GM12892 (cell line): Measurements from ENCODE around the gene ANKHD1.

Experiments
- DNase-seq: peaks from one replicate; pipeline ENCODE4 v3.0.0; 2011; ENCODE audit not compliant: insufficient read length
- FAIRE-seq: peaks from 2 replicates; lab custom pipeline; 2011; peaks lifted over from hg19 to GRCh38; lab: Jason Lieb, UNC
- POLR2A ChIP-seq: IDR thresholded peaks from 2 replicates; pipeline ENCODE4 v1.6.1; 2011; ENCODE audit warnings: low read depth, low read length, control low read depth
- POLR2AphosphoS5 ChIP-seq: IDR thresholded peaks from 2 replicates; pipeline ENCODE4 v1.6.1; 2011; ENCODE audit warnings: low read depth, low read length, control low read depth
- TAF1 ChIP-seq: IDR thresholded peaks from 2 replicates; pipeline ENCODE4 v1.6.1; 2011; ENCODE audit warnings: low read depth, mild to moderate bottlenecking, control low read depth, low read length, borderline replicate concordance

ANKHD1 gene

DNA sequence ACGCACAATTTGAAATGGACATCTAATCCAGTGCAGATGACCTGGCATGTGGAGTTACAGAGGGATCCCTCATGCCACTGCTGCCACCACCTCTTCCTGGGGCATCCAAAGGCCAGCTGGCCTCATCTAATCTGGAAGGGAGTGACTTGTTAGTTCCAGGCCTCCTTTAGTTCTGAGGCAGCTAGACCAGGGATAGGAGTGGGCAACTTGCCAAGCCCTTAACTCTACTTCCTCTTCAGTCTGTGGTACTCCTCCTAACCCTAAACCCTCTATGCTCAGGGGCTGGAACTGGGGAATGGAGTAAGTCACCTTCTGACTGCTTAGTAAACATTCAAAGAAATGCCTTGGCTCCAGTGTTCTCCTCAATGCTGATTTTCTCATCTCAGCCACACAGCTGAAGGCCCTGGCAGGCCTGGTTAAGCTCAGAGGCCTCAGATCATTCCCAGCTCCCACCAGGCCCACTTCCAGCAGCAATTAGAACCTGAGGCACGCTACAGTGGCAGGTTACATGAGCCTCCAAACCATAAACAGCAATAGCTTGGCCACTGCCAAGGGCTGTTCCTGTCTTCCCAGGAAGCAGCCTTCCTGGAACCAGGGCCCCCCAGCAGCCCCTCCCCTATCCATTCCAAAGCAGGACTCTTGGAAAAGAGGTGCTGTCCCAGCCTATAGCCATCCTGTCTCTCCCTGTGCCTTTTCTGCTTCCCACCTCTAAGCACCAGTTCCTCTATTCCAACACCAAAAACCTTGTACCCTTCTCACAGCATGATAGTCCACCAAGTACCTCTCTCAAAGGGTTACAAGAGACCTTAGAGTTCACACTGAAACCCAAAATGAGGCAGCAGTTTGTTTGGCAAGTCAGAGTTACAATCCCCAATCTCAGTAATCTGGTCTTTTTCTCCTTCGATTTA is 147.9 kb downstream of the ANKHD1 start:
- FAIRE-seq = no peak
- DNase-seq = no peak
- peak; percentile 55; the same call in 1 of the 2 replicates for TF ChIP-seq POLR2A
- no peak for TF ChIP-seq TAF1
- TF ChIP-seq POLR2AphosphoS5 = no peak; the same call in 1 of the 2 replicates

DNA sequence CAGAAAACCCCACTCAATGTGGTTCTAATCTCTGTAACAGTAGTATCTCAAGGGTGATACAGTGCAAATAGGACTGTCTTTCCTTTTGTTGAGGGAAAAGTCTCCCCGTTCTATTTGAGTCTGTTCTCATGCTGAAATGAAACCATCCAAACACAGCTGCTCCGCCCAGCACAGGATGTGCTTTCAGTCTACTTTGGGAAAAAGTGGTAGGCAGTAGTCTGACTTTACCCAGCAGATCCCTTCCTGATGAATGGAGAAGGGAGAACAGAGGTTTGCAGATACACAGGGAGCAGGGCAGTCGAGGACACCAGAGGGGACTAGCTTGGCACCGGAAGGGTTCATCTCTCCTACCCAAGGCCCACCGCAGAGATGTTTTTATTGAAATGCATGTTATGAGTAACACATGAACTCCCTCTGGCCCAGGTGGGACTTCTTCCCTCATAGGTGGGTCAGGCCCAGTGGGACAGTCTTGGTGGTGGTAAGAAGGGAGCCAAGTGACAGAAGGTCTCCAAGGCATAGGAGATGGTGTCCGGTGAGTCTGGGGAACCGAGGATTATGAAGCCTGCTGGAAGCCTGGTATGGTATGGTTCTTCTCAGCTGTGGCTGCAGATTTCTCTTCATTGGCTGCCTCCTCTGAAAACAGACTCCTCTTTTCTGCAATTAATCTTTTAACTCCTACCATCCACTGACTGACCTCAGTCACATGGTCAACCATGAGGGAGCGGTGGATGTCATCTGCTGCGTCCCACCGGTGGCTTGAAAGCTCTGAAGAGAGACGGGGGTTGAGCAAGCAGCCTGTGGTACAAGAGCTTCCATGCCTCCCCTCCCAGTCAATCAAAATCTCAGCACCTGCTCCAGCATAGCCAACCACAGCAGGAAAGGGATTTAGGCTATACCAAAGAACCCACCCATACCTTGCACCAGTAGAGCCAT is 148.8 kb downstream of the ANKHD1 start:
- FAIRE-seq (no peak), DNase-seq (no peak)
- TF ChIP-seq POLR2A = no peak
- no peak for TF ChIP-seq TAF1
- TF ChIP-seq POLR2AphosphoS5 = no peak; the same call in 1 of the 2 replicates

DNA sequence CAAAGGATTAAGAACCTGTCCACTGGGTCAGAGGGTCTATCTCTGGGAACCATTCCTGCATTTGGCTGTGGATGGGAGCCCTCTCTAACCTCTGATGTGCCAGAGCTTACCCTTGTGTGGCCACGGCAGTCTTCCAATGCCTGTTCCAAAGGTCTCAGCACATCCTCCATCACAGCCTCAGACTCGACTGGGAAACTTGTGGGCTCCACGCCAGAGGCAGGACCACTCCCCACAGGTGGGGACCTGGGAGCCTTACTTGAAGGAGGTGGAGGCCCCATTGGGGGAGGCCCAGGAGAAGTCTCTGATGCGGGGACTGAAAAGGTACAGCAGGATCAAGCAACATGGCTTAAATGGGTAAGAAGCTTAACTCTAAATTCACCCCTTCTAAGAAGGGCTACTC is 150.2 kb downstream of the ANKHD1 start:
- no peak for FAIRE-seq
- no peak for DNase-seq
- no peak for TF ChIP-seq POLR2AphosphoS5
- TF ChIP-seq TAF1 = no peak
- TF ChIP-seq POLR2A = no peak

DNA sequence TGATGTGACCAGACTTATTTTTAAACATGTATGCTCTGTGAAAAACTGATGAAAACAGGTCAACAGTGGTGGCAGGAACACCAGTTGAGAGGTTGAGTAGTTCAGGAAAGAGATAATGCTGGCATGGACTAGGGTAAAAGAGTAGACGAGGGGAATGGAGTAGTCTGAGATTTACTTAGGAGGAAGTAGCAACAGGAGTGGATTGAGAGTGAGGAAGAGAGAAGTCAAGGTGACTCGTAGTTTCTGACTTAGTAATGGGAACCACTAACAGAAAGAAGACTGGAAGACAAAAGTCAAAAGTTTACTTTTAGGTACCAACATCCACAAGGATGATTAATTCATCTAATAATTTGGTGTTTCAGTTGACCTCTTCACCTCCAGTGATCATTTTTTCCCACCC is 152.0 kb downstream of the ANKHD1 start:
- FAIRE-seq = peak; percentile 5
- no peak for TF ChIP-seq TAF1
- TF ChIP-seq POLR2A = no peak
- TF ChIP-seq POLR2AphosphoS5 = no peak
- DNase-seq = no peak

DNA sequence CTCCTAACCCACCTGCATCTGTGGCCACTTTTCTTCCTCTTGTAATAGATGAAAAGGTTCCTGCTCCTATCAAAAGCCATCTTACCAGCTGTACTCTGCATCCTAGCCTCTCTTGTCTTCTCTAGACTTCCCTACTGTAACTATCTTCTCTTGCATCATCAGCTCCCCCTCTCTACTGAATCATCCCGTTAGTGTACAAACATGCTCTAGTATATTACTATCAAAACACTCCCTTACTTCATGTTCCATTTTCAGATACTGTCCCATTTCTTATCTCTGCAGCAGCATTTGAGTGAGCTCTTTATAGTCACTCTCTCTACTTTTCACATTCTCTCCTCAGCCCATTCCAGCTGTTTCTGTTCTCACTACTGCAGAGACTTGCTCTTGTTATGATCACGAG is 152.8 kb downstream of the ANKHD1 start:
- DNase-seq (no peak), FAIRE-seq (no peak)
- TF ChIP-seq POLR2A = peak; percentile 14; the same call in 1 of the 2 replicates
- peak; percentile 68; the same call in 1 of the 2 replicates for TF ChIP-seq POLR2AphosphoS5
- TF ChIP-seq TAF1 = no peak

DNA sequence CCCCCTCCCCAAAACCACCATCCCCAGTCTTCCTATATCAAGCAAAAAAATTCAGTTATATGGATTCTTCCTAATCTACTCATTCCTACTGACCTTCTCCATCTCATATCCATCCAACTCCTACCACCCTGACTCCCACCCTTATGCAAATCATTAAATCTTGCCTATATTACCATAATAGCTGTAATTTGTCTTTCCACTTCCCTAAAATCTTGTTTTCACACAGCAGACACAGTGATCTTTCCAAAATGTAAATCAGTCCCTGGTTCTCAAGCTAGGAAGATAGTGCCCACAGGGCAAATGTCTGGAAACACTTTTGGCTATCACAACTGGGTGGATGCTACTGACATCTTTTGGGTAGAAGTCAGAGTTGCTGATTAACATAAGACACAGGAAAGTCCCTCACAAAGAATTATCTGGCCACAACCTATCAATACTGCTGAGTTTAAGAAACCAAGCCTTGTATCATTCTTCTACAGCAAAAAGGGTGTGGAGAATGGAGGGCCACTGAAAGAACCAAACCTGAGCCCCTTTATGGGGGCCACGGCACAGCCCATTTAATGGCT is 154.2 kb downstream of the ANKHD1 start:
- FAIRE-seq = peak; percentile 48
- DNase-seq = no peak

DNA sequence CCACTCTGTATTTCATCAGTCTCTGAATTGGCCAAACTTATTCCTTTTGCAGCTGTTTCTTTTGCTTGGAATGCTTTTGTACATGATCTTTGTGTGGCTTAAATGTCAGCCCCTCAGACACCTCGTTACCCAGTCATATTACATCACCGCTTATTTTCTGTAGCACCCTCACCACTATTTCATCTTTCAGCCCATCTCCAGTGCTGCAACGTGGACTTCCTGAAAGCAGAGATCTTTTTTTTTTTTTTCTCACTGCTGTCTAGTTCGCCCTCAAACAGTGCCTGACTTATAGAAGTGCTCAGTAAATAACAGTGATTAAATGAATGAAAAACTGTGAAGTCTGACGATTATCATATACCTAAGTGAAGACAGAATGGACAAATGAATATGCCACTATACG is 154.8 kb downstream of the ANKHD1 start:
- TF ChIP-seq POLR2AphosphoS5 = no peak
- TF ChIP-seq POLR2A = no peak
- TF ChIP-seq TAF1 = no peak
- no peak for FAIRE-seq
- DNase-seq = no peak

More for the DNA sequence above, 154.2 kb downstream of the ANKHD1 start:
- no peak for TF ChIP-seq POLR2A
- TF ChIP-seq TAF1 = no peak
- no peak for TF ChIP-seq POLR2AphosphoS5

DNA sequence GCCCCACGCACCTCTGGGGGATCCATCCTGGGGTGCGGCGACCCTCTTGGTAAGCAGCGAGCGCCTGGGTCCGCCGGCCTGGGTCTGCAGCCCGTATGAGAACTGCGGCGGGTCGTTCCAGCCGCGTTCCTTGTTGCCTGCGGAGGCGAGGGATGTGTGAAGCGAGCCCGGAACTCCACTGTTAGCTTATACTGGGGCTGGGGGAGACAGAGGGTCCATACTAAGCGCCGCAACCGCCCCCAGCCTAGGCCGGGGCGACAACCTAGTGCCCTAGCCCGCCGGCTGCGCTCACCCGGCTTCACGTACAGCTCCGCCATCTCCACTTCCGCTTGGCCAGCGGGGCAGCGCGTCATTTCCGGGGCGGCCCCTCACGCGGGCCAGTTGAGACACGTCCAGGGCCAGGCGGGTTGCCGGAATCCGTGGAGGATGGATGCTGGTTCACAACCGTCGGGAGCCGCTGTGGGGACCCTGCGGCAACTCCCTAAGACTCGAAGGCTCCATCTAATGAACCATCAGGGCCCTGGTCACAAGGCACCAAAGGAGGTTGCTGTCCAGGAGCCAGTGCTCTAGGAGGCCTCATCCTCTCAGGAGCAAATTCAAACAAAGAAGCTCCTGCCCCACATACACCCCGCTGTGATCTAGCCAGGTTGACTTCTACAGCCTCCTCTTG is 155.6 kb downstream of the ANKHD1 start, which contains the start of gene SRA1:
SRA1 (minus strand) TSS at position 338 of the 670 bp plus-strand sequence; CDS start at position 317, 21 bp downstream.
- TF ChIP-seq POLR2A (peak; percentile 99), POLR2AphosphoS5 (peak; percentile 96), TAF1 (peak; percentile 90)
- peak; percentile 96 for DNase-seq
- peak; percentile 97 for FAIRE-seq

DNA sequence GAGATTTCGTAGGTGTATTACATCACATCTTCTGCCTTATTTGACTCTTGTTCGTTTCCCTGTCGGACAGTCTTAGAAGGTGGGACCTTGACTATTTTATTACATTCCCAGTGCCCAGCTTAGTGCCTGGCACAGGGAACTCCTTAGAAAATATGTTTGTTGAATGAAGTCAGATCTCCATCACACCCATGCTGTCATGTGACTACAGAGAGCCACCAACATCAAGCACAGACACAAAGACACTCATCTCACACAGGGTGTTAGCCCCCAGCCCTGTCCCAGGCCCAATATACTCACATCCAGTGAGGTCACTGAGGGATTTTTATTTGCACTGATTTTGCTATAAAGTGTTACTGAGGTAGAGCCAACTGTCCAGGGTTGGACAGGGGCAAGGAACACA is 156.3 kb downstream of the ANKHD1 start:
- FAIRE-seq (no peak), DNase-seq (no peak)
- TF ChIP-seq POLR2AphosphoS5 (no peak), TAF1 (no peak), POLR2A (no peak)

DNA sequence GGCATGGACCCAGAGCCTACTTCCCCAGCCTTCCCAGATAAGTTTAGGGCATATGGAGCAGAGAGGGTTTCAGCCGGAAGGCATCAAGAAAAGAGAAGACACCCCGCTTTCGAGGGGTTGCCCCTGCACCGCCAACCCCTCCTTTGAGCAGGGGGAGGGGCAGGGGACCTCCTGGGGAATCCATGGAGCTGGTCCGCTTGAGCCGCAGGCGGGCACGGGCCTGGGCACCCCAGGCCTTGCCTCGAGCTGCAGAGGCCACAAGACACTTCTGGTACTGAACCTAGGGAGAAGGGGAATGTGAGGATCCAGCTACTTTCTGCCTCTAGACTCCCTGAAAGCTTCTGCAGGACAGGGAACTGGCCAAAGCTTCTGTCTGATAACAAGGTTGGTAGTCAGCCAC is 156.9 kb downstream of the ANKHD1 start:
- FAIRE-seq = no peak
- no peak for DNase-seq
- TF ChIP-seq POLR2A (no peak), TAF1 (no peak), POLR2AphosphoS5 (no peak)
